AG04449 (cell line): ENCODE results near the gene LRFN3.

Experiments
- CTCF ChIA-PET: fragments of 350-600 bp; formaldehyde crosslinking; extraction: SDS; loops from one replicate; lab custom pipeline; 2021; ENCODE audit warnings: antibody characterized with exemption; lab: Yijun Ruan, JAX
- POLR2A ChIA-PET: fragments of 400-600, 350-600 bp; formaldehyde crosslinking; extraction: SDS; loops from one replicate; lab custom pipeline; 2020; ENCODE audit warnings: antibody characterized with exemption, inconsistent platforms; lab: Yijun Ruan, JAX
- DNase-seq: peaks from one replicate; pipeline ENCODE4 v3.0.0-alpha.2; 2010; ENCODE audit warnings: low read depth, low spot score
- H3K4me3 ChIP-seq: 2 replicates; pipeline ENCODE4 v1.5.1; 2011; ENCODE audit warnings: low read depth, mild to moderate bottlenecking, control low read depth, low read length
- CTCF ChIP-seq: IDR thresholded peaks from one replicate; pipeline ENCODE4 v1.5.1; 2011; ENCODE audit warnings: mild to moderate bottlenecking, moderate library complexity, low read length, control low read depth, inconsistent platforms; ENCODE audit not compliant: insufficient read depth; ENCODE audit errors: missing control alignments

LRFN3 gene

GRCh38 chr19:35987571-35987896 lies 51.4 kb downstream of the LRFN3 start:
- no peak for TF ChIP-seq CTCF
- ChIA-PET CTCF (interaction anchor here (0.9 kb wide), 1 partner anchor 34 kb away, joined by 3 read pairs; no protein-coding TSS in a partner anchor), POLR2A (no interaction called here)
- no peak overlapping the region for H3K4me3 ChIP-seq
- DNase-seq: no peak

DNA sequence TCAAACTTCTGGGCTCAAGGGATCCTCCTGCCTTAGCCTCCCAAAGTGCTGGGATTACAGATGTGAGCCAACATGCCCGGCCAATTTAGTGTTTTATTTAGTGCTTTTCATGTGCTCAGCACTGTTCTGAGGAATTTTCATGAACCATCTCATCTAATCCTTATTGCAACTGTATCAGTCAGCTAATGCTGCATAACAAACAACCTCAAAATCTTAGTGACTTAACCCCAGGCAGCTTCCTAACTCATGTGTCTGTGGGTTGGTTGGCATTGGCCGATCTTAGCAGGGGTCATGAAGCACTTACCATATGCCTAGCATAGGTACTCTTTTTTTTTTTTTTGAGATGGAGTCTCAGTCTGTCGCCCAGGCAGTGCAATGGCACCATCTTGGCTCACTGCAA lies 52.6 kb downstream of the LRFN3 start:
- TF ChIP-seq CTCF: no peak
- POLR2A ChIA-PET: no interaction called here
- CTCF ChIA-PET: no interaction called here
- H3K4me3 ChIP-seq: no peak overlapping the region
- no peak for DNase-seq

DNA sequence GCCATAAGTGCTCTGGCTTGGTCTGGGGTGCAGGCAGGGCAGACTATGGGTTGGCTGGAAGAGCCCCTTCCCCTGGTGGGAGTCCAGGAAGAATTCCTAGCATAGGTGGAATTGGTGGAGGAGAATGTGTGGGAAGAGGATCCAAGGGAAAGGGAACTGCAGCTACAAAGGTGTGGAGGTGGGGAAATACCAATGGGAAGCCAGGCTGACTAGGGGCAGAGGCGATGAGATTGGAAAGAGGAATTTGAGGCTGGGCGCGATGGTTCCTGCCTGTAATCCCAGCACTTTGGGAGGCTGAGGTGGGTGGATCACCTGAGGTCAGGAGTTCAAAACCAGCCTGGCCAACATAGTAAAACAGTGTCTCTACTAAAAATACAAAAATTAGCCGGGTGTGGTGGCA lies 54.0 kb downstream of the LRFN3 start:
- TF ChIP-seq CTCF: no peak
- ChIA-PET CTCF (interaction anchor here (1.5 kb wide), 1 partner anchor 43 kb away, joined by 4 read pairs; no protein-coding TSS in a partner anchor), POLR2A (no interaction called here)
- no peak overlapping the region for H3K4me3 ChIP-seq
- no peak for DNase-seq

GRCh38 chr19:35990771-35991730 lies 54.9 kb downstream of the LRFN3 start:
- ChIA-PET CTCF (interaction anchor here (1.2 to 1.5 kb wide), 2 partner anchors 31 to 44 kb away, joined by 3 to 4 read pairs; no protein-coding TSS in a partner anchor), POLR2A (no interaction called here)
- no peak for TF ChIP-seq CTCF
- no peak for DNase-seq
- no peak overlapping the region for H3K4me3 ChIP-seq

- no peak for DNase-seq
- ChIA-PET CTCF (interaction anchor here (1.2 kb wide), 1 partner anchor 32 kb away, joined by 3 read pairs; no protein-coding TSS in a partner anchor), POLR2A (no interaction called here)
- no peak overlapping the region for H3K4me3 ChIP-seq
- no peak for TF ChIP-seq CTCF
Measured at GRCh38 chr19:35991731-35992450, 55.7 kb downstream of the LRFN3 start.
